HG02885 (cell line): ENCODE measurements around the gene SORT1.
"Not testable (repeated sequence)": the region's sequence is repeated elsewhere in the genome, so short reads cannot be mapped to it uniquely, and the experiment has no call there.

ENCODE experiments used
- ATAC-seq: cut with Tn5 transposase; IDR thresholded peaks from one replicate; pipeline ENCODE4 v1.9.1; 2021; ENCODE audit warnings: mild to moderate bottlenecking; ENCODE audit not compliant: unreplicated experiment, poor library complexity

Gene SORT1

DNA sequence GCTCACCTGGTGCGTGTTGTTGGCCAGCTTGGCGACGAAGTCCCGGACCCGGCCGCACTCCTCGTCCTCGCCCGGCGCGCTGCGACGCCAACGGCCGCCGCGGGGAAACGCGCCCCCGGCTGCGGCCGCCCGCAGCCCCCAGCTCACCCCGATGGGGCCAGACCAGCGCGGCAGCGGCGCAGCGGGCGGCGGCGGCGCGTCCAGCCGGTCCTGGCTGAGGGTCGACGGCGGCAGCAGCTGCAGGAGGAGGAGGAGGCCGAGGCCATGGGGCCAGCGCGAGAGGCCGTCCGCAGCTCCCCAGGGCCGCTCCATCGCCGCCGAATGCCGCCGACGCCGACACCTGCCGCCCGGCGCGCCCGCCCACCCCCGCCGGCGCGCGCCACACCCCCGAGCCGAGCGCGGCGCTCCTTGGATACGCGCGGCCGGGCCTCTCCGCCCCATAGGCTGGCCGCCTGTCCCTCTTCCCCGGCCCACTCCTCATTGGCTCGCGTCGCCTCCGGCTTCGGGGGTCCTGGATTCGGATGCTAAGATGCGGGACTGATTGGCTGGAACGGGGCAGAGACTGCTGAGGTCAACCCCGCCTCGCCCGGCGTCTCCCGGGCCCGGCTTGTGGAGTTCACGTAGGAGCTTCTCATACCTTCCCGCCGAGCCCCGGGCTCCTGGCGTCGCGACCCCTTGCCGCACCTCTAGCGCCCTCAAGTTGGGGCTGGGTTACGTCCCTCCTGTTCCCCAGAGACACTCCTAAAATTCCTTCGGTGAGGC, at the start of gene SORT1:
Gene SORT1 (minus strand): TSS at position 338 of the 762 bp plus-strand sequence. CDS start 26 bp downstream, at position 312.
- ATAC-seq: peak; percentile 86

DNA sequence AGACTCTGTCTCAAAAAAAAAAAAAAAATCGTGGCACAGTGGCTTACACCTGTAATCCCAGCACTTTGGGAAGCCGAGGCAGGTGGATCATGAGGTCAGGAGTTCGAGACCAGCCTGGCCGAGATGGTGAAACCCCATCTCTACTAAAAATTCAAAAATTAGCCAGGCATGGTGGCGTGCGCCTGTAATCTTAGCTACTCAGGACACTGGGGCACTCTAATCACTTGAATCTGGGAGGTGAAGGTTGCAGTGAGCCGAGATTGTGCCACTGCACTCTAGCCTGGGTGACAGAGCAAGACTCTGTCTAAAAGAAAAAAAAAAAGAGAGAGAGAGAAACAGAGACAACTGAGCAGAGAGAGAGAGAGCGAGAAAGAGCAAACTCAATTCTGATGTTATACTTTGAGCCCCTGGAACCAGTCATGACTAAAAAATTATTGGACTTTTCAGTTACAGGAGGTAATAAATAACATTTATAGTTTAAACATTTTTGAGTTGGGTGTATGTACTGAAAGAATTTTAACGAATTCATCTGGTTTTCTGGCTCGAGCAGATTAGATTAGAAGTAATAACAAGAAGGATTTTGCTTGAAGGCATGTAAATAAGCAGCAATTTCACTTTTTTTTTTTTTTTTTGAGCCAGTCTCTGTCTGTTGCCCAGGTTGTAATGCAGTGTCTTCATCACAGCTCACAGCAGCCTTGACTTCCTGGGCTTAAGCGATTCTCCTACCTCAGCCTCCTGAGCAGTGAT, 48.4 kb upstream of the SORT1 start:
- not testable (repeated sequence) for ATAC-seq

DNA sequence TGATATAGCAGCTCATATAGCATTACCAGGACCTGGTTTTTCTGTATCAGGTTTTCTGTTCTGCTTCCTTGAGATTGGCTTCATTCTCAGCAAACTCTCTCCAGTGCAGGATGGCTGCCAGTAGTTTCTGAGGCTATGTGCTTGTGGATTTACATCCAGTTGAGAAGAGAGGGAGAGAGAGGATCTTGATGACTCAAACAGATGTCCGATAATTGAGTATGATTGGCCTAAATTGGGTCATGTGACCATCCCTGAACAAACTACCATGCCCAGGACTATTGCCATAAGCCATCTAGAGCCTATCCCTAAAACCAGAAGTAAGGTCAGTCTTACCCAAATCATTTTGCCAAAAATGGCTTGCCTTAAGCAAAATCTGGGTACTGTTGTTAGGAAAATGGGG, 46.6 kb upstream of the SORT1 start:
- ATAC-seq: no peak

DNA sequence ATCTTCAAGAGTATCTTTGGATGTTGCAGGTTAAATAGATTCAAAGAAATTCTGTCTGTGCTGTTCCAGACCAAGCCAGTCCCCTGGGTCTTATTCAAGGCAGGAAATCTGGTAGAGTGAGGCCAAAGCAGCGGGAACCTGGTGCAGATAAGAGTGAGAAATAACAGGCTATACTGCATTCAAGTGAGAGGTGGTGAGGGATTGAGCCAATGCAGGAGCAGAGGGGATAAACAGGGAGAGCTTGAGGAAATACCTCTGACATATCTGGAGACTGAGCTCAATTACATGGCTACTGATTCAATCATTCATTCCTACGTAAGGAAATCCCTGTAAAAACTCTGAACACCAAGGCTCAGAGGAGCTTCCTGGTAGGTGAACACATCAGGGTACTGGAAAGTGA, 45.8 kb upstream of the SORT1 start:
- ATAC-seq: no peak

DNA sequence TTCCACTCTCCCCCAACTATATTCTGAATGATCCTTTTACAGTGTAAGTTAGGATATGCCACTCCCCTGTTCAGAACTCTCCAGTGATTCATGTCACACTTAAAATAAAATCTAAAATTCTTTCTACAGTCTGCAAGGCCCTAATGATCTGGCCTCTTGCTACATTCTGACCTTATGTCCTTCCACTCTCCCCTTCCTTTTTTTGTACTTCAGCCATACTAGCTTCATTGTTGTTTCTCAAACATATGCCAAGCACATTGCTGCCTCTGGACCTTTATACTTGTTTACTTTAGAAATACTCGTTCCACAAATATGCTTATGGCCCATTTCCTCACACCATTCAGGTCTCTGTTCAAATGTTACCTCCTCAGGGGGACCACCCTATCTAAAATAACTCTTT, 43.4 kb upstream of the SORT1 start:
- ATAC-seq: no peak

DNA sequence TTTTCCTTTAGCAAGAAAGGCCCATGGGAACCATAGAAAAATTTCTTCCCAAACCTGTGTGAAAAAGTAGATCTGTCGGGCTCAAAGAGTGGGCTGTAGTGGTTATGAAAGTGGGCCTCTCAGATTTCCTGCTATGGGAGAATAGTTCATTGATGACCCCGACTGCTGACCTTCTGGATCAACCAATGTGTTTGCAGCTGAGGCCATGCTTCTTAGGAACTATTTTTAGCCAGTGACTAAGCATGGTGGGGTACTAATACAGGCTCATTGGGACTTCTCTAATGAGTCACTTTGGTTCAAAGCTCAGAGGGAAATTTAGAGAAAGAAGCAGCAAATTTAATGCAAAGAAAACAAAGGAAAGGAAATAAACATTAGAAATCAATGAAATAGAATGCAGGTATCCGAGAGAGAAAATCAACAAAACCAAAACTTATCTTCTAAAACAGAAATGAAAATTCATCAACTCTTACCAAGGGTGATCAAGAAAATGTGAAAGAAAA, 41.1 kb upstream of the SORT1 start:
- ATAC-seq: no peak

DNA sequence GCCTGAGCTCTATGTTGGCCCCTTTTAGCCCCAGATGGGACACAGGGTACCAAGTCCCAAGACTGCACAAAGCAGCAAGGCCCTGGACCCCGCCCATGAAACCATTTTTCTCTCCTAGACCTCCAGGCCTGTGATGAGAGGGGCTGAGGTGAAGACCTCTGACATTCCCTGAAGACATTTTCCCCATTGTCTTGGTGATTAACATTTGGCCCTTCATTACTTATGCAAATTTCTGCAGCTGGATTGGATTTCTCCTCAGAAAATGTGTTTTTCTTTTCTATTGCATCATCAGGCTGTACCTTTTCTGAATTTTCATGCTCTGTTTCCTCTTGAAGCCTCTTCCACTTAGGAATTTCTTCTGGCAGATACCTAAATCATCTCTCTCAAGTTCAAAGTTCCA, 36.8 kb upstream of the SORT1 start:
- ATAC-seq: no peak

DNA sequence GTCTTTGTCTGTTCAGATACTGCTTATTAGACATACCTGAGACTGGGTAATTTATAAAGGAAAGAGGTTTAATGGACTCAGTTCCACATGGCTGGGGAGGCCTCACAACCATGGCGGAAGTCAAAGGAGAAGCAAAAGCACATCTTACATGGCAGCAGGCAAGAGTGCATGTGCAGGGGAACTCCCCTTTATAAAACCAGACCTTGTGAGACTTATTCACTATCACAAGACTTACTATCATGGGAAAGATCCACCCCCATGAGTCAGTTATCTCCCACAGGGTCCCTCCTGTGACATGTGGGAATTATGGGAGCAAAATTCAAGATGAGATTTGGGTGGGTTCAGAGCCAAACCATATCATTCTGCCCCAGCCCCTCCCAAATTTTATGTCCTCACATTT, 35.6 kb upstream of the SORT1 start:
- ATAC-seq: no peak

DNA sequence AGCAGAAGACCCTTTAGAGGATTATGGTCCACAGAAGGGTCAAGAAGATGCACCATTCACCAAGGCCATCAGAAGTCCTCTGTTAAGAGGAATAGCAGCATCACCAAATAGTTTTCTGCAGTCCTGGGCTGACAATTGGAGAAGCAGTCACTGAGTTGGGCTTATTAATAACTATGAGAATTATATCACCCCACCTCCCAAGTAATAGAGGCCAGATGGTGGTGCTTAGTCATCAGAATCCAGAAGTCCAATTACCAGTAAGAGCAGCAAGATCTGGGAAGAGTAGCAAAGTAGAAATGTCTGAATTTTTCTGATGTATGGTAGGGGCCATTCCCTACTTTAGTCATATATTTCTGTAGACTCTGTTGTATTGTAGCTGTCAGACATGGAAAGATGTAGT, 34.6 kb upstream of the SORT1 start:
- no peak for ATAC-seq

DNA sequence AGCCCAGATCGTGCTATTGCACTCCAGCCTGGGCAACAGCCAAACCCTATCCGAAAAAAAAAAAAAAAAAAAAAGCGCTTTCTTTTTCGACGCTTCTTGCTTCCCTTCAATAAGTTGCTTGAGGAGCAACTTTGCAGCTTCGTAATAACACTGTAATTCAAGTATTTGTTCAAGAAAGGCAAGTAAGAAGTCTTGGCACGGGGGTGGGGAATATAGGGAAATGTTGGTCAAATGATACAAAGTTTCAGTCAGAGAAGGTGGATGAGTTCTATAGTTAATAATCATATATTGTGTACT, 29.4 kb upstream of the SORT1 start:
- ATAC-seq: no peak

DNA sequence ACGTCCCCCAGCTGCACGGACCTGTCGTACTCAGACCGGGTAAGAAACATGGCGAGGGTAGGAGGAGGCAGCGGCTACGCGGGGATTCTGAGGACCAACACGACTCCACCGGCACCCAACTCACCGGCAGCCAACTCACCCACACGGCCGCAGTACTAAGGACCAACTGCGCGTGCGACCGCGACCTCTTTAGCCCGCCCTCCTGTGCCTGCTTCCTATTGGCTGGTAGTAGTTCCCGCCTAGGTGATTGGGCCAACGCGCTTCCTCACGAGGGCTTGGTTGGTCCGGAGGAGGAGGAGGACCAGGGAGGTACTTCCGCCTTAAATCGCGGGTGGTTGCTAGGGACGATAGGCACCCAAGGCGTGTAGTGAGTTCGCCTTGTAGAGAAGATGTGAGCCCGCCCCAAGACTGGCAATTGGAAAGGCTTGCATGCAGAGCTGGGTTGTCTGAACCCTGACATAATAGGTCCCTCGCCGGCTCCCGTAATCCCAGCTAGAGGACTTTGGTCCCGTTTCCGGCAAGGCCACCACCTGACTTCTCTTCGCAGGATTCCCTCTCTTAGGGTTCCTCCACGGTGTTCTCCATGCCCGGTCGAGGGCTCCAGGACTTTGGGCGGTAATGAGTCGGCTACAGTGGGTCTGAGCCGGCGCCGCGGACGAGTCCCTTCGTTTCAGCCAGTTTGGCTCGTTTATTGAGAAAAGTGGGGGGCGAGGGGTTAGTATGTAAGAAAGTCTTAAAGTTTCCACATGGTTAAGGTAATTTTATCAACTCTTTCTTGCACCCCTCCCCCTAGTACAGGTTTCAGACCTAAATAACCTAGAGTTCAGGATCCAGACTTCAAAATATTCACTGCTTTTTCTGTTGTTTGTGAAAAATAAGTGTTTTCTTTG, 28.8 kb upstream of the SORT1 start, which contains the start of gene PSMA5:
Gene PSMA5 (minus strand): TSS at position 168 of the 890 bp plus-strand sequence. CDS start 118 bp downstream, at position 50.
- ATAC-seq: peak; percentile 97

DNA sequence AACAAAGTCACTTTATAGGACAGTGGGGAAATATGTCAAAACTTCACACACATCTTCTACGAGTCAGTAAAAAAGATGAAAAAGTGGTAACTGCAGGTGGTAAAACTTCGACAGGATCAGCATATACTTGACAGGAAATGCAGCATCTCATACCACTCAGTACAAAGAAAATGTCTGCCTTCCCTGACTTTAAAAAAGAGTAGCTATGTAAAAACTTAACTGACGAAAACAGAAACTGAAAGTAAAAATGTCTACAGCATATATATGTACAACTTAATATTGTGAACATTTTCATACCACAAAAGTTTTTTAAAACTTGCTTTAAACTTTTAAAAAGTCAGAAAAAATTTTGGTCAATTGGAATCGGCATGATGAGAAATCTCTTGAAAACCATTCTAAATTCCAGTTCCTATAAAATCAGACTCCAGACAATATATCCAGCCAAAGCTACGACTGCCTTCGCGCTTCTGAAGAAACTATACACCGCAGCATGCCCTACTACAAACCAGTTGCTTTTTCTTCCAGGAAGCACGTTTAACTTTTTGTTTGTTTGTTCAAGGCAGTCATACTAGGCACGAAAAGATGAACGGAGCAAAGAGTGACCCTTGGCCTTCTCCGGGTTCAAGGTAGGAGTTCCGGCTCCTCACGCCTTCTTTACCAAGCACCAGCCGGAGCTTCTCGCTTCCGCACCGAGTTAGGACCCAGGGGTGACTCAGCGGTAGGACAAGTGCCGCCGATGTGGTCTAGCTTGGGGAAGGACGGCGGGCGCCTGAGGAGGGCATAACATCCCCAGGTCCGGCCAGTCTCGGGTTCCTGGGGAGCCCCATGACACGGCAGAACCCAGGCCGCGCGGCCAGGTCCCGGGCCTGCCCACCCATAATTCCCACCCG, 27.9 kb upstream of the SORT1 start:
- ATAC-seq: peak; percentile 29

DNA sequence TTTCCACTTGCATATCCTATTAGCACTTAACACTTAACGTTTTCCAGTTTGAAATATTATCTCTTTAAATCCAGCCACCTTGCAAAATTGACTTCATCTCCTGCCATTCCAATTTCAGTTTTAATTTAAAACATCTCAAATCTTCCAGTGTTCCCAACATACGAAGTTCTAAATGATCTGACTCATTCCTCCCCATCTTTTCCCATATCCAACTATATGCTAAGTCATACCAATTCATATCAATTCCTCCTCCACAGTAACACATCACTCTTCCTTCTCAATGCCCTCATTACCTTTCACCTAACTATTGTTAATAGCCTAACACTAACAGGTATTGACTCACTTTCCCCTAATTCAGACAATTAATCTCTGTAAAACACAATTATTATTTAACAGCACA, 25.8 kb upstream of the SORT1 start:
- no peak for ATAC-seq

DNA sequence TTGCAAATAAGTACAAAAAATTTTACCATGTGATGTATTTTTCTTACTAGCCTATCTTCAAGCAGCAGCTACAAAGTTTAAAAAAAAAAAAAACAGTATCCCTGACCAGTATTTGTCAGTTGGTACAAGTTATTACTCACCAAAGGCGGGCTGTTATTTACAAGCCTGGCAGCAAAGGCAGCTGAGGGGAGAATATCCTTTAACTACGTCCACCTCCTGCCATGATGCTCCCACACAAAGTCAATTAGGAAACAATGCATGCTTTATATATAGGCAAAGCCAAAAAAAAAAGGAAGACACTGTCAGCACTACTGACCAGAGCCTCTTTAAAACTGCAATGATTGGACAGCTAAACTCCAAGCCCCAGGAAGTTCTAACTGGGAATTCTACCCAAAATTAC, 14.8 kb upstream of the SORT1 start:
- ATAC-seq: no peak

DNA sequence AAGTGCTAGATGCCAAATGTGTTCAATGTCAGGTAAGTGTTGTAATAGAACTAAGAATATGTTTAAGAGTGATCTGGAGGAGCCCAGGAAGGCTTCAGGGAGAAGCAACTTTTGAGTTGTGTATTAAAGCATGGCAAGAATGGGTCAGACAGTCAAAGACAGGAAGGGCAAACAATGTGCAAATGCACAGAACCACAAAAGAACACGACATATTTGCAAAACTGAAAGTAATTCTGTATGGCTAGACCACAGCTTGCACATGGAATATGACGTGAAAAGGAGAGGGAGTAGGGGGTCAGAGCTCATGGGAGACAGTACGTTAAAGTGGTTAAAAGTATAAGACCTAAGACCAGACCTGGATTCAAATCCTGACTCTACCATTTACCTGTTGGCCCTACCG, 7.1 kb upstream of the SORT1 start:
- ATAC-seq: no peak

DNA sequence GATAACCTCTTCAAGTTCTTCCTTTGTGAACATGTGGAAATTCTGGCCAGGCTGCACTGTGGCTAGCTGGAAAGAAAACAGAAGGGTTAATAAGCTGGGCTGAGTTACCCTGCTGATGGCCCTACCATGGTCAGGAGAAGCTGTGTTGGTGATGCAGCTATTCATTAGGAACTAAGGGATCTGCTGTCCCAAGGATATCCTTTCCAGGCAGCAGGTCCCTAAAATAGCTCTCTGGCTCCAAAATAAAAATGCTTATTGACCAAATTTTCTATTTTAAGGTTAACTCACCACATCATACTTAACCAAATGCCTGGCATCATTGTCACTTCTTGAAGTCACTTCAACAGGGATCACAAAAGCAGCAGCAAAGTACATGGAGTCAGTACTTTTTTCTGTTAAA, 4.3 kb upstream of the SORT1 start:
- ATAC-seq: no peak

DNA sequence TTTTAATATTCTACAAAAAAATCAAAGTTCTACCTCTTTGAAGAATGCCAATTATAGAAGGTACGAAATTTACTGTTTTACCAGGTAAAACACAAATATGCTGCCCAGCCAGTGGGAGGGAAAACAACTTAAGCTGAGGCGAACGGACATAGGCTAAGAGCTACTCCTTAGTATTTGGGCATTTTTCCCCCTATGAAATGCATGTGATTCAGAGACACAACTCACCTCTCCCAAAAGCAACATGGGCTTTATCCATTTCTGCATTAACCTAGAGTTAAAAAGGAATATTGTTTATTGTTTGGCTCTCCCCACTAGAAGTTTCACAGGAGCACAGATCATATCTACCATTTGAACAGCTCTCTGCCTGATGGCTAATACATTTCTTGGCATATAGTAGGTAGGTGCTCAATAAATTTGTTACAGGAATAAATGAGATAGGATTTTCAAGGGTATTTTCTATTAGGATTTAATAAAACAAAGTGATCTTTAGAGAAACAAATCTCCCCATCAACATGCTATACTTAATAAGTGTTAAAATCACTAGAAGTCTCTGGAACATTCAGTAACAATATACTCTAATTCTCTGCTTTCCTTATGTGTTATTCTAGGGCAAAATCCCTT, 2.4 kb upstream of the SORT1 start:
- ATAC-seq: no peak

DNA sequence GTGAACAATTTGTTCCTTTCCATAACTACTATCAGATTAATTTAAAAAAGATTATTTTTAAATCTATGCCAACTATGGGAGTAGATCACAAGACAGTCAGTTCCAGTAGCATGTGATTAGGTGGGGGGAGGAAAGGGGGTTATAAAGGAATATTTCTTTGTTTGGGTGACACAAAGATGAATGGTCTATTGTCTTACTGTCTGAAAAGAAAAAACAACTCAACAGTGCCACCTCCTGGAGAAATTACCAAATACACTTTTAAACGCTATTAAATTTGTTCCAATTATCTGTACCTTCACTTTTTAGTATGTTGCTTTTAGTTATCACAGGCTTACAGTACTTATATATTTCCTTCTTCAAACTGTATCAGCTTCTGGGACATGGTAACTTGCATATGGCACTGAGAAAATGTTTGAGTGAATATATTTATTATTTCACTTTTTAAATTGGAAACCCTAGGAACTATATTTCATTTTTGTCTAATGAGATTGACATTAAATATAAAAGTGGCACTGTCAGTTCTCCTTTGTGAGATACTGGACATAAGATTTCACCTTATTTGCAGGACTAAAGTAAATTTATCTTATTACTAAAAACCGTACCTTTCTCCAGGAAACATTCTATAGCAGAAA, 1.7 kb upstream of the SORT1 start:
- ATAC-seq: no peak
